D721Med (cell line): Measurements from ENCODE around the gene CENPT.

Source experiments
- DNase-seq: peaks from one replicate; pipeline ENCODE4 v3.0.0; 2011; ENCODE audit warnings: low spot score; ENCODE audit not compliant: insufficient read length
- FAIRE-seq: peaks from 2 replicates; lab custom pipeline; 2011; peaks lifted over from hg19 to GRCh38; lab: Jason Lieb, UNC
- TF ChIP-seq, protein P1 (sequence below): IDR thresholded peaks from 2 replicates; pipeline ENCODE4 v1.5.1; 2012; ENCODE audit warnings: mild to moderate bottlenecking, control low read depth; ENCODE audit not compliant: insufficient read depth; ENCODE audit errors: missing control alignments

The CENPT gene

DNA sequence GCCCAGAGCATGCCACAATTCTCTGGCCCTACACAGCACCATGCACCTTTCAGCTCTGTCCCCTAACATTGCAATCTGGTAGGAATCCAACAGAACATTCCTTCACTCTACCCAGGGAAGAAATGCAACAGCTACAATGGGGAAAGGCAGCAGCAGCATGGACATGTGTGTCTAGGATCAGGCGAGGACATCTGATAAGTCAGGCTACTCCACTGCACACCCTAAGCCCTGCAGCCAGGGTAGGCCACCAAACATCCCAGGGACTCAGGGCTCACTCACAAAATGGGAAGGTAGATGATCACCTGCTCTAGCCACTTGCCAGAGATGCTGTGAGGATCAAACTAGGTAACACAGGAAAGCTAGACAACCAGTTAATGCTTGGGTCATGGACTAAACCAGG lies 46.3 kb downstream of the CENPT start:
- FAIRE-seq: no peak
- TF ChIP-seq, protein P1, sequence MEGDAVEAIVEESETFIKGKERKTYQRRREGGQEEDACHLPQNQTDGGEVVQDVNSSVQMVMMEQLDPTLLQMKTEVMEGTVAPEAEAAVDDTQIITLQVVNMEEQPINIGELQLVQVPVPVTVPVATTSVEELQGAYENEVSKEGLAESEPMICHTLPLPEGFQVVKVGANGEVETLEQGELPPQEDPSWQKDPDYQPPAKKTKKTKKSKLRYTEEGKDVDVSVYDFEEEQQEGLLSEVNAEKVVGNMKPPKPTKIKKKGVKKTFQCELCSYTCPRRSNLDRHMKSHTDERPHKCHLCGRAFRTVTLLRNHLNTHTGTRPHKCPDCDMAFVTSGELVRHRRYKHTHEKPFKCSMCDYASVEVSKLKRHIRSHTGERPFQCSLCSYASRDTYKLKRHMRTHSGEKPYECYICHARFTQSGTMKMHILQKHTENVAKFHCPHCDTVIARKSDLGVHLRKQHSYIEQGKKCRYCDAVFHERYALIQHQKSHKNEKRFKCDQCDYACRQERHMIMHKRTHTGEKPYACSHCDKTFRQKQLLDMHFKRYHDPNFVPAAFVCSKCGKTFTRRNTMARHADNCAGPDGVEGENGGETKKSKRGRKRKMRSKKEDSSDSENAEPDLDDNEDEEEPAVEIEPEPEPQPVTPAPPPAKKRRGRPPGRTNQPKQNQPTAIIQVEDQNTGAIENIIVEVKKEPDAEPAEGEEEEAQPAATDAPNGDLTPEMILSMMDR: no peak

GRCh38 chr16:67800338-67800926 lies 47.1 kb downstream of the CENPT start:
- no peak for DNase-seq
- TF ChIP-seq, protein P1: no peak
- no peak for FAIRE-seq

More for the DNA sequence above, 46.3 kb downstream of the CENPT start:
- no peak for DNase-seq

DNA sequence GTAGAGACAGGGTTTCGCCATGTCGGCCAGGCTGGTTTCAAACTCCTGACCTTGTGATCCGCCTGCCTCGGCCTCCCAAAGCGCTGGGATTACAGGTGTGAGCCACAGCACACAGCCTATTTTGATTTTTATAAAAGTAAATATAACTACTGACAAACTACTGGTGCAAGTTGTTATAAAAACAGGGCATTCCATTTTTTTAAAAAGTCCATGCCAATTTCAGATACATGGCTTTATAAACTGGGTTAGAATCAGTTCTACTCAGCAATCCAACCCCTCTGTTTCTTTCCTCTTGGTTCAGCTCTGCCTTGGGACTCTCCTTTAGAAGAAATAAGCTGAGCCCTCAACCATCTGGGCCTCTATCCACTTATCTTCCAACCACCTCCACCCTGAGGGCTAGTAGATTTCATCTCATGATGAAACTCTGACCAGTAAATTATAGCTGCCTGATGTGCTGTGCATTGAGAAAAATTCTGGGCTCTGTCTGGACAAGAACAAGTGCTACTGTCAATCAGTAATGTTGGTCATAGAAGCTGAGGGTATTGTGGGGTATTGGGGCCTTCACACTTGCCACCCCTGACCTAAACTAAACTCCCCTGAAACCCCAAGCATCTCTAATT lies 51.3 kb downstream of the CENPT start:
- FAIRE-seq (no peak), DNase-seq (no peak)
- TF ChIP-seq, protein P1: no peak

DNA sequence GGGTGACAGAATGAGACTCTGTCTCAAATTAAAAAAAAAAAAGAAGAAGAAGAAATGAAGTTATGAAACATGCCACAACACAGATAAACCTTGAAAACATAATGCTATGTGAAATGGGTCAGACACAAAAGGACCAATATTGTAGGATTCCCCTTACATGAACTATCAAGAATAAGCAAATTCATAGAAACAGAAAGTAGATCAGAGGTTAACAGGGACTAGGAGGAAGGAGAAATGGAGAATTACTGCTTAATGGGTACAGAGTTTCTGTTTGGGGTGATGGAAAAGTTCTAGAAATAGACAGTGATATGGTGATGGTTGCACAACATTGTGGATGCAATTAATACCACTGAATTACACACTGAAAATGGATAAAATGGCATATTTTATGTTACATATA lies 57.4 kb downstream of the CENPT start:
- DNase-seq (no peak), FAIRE-seq (no peak)
- TF ChIP-seq, protein P1: no peak

- no peak for DNase-seq
- no peak for FAIRE-seq
- TF ChIP-seq, protein P1: no peak
These were observed 61.0 kb downstream of the CENPT start for GRCh38 chr16:67786491-67786890.

DNA sequence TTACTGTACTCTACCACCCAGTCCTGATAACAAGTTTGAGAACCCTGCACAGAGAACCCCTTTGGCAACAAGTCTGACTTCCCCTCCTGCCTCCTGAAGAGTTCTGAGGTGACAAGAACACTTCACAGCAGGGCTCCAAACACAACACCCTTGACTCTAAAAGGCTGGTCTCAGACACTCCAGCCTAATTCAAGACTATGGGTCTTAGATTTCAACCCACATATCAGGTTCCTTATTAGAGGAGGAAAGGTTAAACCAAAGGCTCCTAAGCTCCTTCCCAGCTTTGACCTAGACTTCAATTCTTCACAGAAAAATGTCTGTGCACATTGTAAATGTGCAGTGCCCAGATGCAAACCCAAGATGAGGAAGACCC lies 64.2 kb downstream of the CENPT start:
- TF ChIP-seq, protein P1: no peak
- FAIRE-seq (no peak), DNase-seq (no peak)
